ENCODE data around the gene GAPVD1. TPM values are rescaled to one million over a fixed set of nuclear protein-coding genes. Genes with fewer than 3 reads are reported as not detected.

Gene GAPVD1
- total RNA-seq, 2 experiments from 2014 or later, result 49.7 to 49.8 TPM

Other genes with a start within 250 kb of the GAPVD1 start
- 10 to 100 TPM in 1 of 2 experiments, 1 to 10 TPM in 1; 9.6 to 10.8 TPM for gene SCAI, start 118.3 kb upstream of the GAPVD1 start, total RNA-seq
- gene PPP6C, start 72.0 kb upstream of the GAPVD1 start, total RNA-seq, result 10 to 100 TPM; 43.1 to 44.8 TPM
- 10 to 100 TPM; 30.0 to 30.4 TPM for gene RABEPK, start 61.3 kb upstream of the GAPVD1 start, total RNA-seq
- 100 to 1,000 TPM; 161 to 163 TPM for gene HSPA5, start 20.5 kb upstream of the GAPVD1 start, total RNA-seq

All from activated CD8-positive, alpha-beta T cell treated with anti-CD3 and anti-CD28 coated beads for 36 hours (primary cell).